Inflammatory macrophage treated with lipopolysaccharide for 1 hour (primary cell): ENCODE measurements around the gene POLR3E.
"Not testable (repeated sequence)": the region's sequence is repeated elsewhere in the genome, so short reads cannot be mapped to it uniquely, and the experiment has no call there.

Experiments used
- DNase-seq, 2 donors: peaks; one replicate each; pipeline ENCODE4 v3.0.0-alpha.2; 2020 to 2022

Gene POLR3E

DNA sequence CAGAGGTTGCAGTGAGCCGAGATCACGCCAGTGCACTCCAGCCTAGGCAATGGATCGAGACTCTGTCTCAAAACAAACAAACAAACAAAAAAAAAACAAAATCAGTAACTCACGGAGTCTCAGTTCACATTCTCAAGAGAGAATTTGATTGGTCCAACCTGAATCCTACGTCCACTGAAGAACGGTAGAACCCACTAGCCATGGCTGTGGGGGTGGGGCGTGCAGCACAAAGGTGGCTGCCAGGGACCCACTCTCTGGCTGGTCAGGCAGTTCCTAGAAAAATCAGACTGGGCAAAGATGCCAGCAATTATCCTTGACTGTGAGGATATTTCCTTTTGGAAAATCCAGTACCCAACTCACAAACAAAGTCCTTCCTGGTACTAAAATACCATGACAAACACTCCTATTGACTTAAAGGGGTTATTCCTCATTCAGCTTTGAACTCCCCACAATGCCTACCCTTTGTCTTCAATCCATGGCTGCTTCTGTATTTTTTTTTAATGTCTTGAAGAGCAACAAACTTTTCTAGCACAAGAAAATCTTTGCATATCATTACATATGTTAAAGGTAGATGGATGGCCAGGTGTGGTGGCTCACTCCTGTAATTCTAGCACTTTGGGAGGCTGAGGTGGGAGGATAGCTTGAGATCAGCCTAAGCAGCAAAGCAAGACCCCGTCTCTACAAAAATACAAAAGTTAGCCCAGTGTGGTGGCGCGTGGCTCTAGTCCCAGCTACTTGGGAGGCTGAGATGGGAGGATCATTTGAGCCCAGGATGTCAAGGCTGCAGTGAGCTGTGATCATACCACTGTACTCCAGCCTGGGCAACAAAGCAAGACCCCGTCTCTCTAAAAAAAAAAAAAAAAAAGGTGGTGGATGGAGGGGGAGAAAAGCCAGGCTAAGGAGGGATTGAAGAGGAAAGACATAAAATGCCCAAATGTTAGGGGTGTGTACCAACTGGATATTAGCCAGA is 3.8 kb upstream of the POLR3E start:
- no peak for DNase-seq

- DNase-seq: peak in 1 of 2 donors; percentile 28
These were observed 740 bp upstream of the POLR3E start for GRCh38 chr16:22296225-22297113.

DNA sequence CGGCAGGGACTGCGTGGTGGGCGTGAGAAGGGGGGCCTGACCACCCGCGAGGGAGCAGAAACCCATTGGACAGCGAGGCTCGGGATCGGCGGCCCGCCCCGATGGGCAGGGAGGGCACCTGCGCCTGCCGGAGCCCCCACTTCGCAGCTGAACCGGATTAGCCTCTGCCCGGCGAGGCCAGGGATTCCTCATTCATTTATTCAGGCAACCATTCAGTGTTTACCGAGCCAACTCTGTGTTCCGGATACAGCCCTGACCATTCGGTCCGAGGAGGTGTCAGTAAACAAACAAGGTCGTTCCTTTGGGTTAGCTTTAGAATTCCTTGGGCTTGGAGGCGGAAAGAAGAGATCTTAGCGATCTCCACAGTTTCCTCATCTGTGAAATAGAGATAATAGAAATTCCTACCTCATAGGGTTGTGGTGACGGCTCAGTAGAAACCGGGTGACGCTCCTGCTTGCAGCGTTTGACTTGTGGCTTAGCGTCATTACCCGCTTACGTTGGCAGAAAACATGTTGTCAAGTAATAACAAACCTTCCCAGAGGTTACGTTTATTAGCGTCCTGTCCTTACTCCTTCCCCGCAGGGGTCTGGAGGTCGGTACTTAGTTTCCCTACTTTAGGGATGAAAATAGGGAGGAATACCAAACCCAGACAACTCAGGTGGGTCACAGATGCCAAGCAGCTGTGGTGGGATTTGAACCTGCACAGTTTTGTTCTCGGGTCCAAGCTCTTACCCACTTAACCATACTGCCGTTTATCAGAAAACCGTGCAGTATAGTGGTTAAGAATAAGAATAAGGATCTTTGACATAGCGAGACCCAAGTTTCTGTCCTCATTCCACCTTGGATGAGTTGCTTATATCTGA is 893 bp downstream of the POLR3E start:
- DNase-seq: peak; percentile 92 to 93

GRCh38 chr16:22299036-22299435 is 1.8 kb downstream of the POLR3E start:
- DNase-seq: no peak

GRCh38 chr16:22300427-22301071 is 3.3 kb downstream of the POLR3E start:
- peak; percentile 23 to 25 for DNase-seq

DNA sequence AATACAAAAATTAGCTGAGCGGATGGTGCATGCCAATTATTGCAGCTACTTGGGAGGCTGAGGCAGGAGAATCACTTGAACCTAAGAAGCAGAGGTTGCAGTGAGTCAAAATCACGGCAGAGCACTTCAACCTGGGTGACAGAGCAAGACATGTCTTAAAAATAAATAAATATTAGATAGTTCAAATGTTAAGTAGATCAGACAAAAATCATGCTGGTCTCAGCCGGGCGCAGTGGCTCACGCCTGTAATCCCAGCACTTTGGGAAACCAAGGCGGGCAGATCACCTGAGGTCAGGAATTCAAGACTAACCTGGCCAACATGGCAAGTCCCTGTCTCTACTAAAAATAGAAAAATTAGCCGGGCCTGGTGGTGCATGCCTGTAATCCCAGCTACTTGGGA is 4.2 kb downstream of the POLR3E start:
- not testable (repeated sequence) for DNase-seq

GRCh38 chr16:22302776-22303363 is 5.7 kb downstream of the POLR3E start:
- DNase-seq: no peak

DNA sequence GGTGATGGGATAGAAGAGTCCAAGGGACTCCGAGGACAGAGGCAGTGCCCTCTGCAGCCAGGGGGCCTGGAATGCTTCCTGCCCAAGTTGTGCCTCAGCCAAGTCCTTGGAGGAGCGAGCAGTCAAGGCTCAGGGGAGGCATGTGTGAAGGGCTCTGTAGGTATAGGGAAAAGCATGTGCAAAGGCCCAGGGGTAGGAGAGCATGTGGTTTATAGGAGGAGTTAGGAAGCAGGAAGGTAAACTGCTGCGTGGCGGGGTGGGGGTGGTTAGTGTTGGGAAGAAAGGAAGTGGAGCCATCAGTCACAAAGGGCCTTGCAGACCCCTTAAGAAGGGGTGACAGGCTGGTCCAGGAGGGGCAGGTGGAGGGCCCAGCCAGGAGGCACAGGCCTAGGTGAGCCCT is 7.2 kb downstream of the POLR3E start:
- no peak for DNase-seq

DNA sequence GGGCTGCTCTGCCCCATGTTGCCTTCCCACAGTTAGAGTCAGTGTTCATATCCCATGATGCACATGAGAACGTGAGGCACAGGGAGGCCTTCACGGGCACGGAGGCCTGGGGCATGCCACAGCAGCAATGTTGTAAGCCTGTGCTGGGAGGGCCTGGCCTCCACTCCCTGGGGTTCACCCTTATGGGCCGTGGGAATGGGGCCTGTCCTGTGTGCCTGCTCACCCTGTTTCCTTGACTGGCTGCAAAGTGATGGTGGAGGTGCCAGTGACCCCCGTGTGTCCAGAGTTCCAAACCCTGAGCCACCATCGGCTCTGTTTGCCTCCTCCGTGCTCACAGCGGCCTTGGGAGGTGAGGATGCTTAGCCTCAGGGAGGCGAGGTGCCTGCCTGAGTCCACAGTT is 9.6 kb downstream of the POLR3E start:
- DNase-seq: no peak

- DNase-seq: no peak
These were observed 10.6 kb downstream of the POLR3E start for GRCh38 chr16:22307838-22308237.

DNA sequence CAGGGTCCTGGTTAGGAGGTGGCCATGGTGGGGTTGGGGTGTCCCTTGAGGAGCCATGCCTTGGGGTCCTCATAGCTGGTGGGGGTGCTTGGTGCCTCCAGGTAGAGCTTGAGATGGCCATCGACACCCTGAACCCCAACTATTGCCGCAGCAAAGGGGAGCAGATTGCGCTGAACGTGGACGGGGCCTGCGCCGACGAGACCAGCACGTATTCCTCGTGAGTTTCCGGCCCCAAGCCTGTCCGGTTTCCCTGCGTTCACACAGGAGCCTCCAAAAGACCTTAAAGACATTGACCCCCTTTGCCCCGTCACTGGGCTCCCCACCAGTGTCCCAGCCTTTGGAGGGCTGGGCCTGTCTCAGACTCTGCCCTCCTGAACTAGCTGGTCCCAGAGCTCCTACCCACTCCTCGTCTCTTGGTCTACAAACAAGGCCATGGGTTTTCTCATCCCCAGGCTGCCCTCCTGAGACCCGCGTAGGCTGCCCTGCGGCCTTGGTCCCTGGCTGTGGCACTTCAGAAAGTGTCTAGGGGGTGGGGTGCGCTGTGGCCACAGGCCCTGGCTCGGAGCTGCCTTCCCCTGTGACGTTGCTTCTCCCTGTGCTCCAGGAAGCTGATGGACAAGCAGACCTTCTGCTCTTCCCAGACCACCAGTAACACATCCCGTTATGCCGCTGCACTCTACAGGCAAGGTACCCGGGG is 11.8 kb downstream of the POLR3E start:
- no peak for DNase-seq

DNA sequence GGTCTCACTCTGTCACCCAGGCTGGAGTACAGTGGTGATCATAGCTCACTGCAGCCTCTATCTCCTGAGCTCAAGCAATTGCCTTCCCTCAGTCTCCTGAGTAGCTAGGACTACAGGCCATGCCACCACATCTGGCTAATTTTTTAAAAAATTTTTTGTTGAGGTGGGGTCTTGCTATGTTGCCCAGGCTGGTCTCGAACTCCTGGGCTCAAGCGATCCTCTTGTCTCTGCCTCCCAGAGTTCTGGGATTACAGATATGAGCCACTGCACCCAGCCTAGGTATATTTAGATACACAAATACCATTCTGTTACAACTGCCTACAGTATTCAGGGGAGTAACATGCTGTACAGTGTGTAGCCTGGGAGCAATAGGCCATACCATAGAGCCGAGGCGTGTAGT is 14.3 kb downstream of the POLR3E start:
- no peak for DNase-seq

DNA sequence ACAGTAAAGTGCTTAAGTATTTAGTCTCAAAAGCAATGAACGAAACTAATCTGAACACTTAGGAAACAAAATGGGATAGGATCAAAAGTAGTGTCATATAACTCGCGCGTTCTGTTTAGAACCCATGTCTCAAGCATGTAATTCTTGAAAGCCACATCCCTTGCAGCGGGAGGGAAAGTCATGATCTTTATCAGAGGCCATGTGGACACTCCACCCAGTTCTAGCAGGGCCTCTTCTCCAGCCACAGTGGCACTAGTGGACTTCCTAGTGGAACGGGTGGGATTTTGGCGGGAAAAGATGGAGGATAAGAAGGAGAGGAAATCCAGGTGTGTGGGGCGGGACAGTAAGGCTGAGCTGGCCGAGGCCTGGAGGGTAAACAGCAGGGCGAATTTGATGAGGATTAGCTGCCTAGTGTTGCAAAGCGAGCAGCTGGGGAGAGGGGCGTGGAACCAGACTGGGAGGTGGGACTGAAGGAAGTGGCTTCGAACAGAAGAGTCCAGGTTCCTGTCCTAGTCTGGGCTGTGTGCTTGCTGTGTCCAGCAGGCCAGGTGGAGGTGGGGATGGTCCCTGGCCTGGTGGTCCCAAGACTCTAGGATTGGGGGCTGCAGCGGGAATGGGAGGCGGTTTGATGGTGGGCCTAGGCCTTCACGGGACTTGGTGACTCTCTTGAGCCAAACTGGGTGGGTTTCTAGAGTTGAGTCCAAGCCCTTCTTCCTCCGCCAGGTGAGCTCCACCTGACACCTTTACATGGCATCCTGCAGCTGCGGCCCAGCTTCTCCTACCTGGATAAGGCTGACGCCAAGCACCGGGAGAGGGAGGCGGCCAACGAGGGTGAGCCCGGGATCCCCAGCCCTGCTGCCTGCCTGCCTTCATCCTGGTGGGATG is 15.9 kb downstream of the POLR3E start:
- DNase-seq: no peak

DNA sequence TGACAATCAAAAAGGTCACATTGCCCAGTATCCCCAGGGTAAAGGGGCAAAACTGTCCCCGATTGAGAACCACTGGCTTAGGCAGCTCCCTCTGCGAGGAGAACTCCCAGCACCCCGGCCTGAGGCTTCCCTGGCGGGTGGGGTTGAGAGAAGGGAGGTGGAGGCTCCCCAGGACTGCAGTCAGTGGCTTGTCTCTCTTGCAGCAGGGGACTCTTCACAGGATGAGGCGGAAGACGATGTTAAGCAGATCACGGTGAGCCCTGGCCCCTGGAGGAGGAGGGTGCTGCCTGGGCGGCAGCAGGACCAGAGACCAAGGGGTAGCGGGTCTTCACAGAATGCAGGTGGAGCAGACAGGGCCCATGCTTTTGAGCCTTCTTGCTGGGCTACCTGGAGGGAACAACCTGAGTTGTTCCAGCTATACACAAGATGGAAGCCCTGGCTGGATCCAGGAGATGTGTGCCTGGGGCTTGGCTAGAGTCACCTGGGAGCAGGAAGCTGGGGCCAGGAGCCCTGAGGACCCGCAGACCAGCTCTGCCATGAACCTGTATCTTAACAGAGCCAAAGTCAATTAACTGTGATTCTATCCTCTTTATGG is 16.8 kb downstream of the POLR3E start:
- DNase-seq: no peak

DNA sequence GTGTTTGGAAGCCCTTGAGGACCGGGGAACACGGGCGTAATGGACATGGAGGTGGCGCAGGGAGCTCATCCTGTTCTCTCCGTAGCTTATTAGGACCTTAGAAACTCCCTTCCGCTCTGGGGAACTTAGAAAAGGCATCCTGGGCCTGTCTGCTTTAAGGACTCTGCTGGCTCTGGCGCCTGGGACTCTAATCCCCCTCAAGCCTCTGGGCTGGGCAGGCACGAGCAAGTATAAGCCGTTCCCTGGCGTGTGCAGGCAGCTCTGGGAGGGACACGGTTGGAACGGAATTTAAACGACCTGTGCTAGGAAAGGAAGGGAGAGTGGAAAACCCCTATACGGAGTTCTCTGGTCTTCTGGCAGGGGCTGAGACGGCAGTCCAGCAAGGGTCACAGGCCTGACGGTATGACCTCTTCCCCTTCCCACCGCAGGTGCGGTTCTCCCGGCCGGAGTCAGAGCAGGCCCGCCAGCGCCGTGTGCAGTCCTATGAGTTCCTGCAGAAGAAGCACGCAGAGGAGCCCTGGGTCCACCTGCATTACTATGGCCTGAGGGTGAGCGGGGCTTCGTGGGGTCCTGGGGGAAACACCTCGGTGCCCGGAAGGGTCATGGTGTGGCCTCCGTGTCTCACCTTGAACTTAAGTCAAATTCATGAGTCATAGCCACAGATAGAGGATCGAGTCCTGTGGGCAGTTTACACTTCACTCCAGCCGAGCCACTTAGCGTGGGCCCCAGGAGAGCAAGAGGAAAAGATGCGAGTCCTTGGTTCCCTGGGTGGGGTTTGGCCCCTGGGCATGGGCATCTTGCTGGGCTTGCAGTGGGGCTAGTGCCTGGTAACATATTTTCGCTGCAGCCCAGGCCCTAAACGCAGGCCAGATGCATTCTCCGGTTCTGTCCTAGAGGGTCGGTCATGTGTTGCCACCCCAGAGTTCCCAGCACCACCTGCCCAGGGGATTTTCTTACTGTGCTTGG is 17.7 kb downstream of the POLR3E start:
- no peak for DNase-seq

DNA sequence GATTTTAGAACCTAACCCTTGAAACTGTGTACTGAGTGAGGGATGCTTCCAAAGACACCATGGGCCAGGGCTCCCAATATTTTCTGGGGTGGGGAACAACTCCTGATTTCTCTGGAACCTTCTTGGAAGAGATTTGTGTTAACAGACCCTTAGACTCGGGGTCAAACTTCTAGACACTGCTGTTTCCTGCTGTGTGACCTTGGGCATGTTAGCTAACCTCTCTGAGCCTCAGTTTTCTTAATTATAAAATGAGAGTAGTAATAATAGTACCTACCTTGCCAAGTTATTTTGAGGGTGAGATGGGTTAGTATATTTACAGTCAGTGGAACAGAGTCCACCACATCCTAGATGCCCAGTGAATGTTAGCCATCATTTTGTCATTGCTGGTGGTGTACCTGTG is 18.8 kb downstream of the POLR3E start:
- DNase-seq: no peak

DNA sequence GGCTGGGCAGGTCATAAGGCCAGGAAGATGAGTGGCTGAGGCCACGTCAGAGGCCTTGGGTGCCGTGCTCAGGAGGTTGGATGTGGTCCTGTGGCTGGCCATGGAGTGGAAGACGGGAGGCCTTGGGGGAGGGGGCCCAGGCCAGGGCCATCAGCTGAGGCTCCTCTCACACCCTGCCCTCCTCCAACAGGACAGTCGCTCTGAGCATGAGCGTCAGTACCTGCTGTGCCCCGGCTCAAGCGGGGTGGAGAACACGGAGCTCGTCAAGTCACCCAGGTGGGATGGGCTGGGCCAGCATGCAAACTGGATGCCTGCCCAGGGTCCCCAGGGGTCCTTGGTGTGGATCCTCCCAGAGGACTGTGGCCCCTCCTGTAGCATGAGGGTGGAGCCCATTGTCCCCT is 19.2 kb downstream of the POLR3E start:
- DNase-seq: no peak

GRCh38 chr16:22317001-22317530 is 19.9 kb downstream of the POLR3E start:
- DNase-seq: no peak
